Eye (tissue), 1 donor: ENCODE results near the gene EXOC4.

Source experiments
- DNase-seq: peaks from one replicate; pipeline ENCODE4 v3.0.0-alpha.2; 2015

Gene EXOC4

DNA sequence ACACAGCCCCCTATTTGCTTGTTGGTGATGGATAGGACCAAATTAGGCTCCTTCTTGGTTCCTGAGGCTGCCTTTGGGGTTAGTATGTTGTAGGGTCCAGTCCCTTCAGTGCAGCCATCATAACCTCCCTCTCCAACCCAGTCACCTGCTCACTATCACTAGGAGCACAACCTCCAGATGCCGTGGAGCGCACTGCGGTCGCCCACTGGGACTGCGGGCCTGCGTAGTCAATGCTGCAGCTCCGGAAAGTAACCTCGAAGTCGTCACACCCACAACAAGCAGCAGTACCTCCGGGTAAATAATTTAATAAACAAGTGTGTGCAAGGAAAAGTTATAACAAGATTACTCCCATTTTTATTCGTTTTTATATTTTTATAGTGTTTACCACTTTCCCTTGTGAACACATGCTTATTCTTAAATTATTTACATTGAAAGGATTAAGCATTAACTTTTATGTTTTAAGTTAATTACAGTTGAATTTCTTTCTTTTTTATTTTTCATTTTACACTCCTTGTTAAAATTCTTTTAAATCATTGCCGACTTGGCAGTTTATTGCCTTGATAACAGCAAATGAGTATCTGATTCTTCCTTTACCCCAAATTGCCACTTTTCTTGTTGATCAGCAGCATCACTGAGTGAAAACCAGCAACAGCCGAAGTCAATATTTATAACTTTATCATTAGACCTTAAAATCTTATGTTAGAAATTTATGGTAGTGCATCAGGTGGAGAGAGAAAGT lies 474.8 kb downstream of the EXOC4 start:
- no peak for DNase-seq

DNA sequence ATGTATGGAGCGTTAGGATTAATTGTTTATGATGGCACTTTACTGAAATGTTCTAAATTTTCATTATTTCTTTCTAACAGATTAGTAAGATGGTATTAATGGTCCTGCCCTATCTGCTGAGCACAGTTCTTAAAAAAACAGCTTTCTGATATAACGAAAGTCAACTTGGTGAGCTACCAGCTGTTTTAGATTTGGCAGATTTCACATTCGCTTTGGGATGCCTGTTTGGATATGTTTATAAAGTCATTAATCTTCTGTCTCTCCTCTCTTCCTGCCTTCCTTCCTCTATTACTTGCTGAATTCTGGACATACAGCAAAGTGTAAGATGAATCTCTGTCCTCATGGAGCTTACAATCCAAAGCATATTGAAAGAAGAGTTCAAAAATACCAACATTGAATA lies 477.5 kb downstream of the EXOC4 start:
- no peak for DNase-seq

DNA sequence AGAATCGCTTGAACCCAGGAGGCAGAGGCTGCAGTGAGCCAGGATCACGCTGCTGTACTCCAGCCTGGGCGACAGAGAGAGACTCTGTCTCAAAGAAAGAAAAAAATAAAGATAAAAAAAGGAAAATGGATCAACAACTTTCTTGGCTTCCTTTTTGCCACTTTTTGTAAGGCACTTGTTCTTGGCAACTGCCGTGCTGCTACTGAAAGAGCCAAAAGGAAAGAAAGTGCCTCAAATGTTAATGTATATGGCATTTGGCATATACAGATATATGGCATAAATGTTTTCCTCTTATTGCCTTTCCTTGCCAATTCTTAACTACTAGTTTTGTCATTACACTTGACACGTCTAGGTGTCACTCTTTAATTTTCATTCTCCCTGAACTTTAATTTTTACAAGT lies 480.5 kb downstream of the EXOC4 start:
- no peak for DNase-seq

DNA sequence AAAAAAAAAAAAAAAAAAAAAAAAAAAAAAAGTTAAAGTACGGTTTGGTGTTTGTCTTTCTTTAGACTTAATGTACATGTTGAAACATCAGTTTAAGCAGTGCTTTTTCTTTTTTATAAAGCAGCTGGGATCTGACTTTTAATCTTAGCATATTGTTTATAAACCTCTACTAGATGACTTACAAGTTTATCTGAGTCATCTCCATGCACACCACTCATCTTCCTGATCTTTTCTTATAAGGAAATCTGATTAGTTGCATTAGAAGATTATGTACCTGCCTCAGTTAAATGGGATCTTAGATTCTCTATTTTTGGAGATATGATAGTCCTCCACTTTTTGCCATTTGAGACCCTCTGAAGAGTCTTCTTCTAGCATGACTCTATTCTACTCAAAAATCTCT lies 482.3 kb downstream of the EXOC4 start:
- DNase-seq = no peak

DNA sequence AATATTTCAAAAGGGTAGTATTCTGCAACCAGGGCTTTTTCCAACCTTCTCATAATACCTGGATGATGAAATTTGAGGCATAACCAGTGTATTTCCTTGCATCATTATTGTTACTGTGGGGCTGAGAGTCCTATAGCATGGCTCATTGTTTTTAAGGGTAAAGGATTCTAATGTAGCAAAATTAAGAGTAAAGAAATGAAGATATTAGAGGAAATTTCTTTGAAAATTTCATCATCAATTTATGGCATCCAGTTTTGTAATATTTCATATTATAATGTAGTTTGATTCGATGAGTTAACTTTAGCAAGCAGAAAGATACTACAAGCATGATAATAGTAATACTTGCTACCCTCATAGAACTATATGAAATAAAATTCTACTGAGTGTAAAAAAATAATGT lies 486.9 kb downstream of the EXOC4 start:
- no peak for DNase-seq

DNA sequence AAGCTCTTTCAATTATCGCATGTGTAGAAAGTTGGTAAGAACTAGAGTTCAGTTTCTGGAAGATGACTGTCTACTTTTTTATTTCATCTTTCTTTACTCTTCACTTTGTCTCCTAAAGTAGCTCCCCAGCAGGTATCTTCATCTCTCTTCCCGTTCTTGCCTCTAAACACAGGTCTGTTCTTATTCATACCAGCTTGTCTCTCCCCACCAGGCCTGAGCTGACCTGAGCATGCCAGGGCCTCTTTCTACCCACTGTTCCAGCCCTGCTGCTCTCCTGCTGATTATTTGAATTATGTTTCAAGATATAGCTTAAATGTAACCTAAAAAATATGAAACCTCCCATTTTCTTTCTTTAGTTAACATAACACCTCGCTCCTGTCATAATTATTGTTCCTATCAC lies 488.2 kb downstream of the EXOC4 start:
- DNase-seq = no peak

DNA sequence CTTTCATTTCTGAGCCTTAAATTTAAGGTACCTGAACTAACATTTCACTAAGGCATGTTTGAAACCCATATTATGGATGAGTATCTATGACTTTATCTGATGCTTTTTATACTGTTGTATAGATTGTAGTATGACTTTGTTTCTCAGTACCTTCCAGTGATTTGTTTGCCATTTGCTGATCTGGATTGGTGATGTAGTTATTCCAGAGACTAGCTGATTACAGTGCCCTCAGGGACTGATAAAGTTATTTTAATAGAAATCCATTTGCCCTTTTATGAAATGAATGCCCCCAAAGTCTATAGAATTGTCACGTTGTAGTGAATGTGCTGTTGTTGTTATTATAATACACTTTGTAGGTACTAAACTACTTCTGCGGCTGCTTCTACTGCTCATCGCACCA lies 488.8 kb downstream of the EXOC4 start:
- no peak for DNase-seq

DNA sequence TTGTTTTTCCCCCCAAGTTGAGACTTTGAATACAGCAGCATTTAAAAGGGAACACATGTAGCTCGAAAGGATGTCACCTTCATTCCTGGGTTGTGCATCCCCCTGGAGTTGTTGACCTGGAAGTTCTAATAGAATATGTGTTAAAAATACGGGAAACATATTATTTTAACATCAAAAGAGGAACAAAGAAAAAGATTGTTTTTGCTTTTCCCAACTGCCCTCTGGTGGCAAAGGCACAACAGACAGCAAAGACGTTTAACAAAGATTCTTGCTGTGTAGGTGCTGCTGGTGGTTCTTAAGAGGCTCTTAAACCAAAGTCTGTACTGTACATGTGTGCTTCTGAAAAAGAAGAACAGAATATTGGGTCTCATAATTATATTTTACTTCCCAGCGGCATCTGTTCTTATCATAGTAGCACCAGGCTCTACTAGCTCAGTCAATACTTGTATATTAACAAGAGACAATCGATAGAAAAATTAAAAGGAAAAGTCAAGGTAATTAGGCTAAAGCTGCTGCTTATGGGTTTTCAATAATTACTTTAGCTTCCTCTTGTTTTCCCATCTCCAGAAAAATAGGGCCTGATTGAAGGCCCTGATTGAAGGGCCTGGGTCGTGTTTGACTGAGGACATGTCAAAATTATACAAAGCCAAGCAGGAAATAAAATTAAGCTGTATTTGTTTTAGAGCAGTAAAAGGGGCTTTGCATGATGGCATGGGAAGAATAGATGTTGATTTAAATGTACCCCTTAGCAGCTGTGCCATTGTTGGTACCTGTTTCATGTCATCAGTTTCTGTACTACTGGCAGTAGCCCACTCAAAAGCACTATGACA lies 490.0 kb downstream of the EXOC4 start:
- DNase-seq = peak; percentile 38

DNA sequence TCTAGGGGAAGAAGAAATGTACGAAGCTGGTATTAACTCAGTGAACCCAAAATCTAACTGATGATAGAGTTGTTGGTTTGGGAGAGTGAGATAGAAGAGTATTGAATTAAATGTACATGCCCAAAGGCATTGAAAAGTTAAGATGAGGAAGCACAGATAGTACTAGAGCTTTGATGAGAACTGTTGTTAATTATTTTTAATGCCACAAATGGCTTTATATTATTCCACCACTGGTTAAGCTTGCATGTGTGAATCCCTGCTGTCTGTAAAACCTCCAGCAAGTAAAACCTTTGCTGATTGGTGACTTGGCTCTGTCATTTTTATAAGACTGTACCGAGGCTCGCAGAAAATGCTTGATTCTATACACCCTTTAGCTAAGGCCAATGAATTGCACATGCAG lies 491.6 kb downstream of the EXOC4 start:
- DNase-seq = no peak

DNA sequence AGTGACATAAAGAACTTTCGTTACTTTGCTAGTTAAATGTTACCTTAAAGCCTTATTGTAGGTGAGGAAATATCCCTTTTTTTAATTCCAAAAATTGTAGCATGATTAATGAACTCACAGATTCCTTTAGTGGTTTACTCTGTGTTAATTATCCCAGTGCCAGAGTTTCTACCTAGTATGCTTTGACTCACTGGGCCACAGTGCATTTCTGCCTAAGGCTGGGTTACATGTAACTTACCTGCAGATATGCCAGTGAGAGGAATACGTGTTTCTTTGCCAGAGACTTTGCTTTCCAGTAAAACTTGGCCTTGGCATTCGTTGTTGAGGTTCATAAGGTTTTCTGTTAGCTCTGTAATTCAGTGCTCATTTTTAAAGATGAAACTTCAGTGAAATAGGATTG lies 493.4 kb downstream of the EXOC4 start:
- DNase-seq = no peak

DNA sequence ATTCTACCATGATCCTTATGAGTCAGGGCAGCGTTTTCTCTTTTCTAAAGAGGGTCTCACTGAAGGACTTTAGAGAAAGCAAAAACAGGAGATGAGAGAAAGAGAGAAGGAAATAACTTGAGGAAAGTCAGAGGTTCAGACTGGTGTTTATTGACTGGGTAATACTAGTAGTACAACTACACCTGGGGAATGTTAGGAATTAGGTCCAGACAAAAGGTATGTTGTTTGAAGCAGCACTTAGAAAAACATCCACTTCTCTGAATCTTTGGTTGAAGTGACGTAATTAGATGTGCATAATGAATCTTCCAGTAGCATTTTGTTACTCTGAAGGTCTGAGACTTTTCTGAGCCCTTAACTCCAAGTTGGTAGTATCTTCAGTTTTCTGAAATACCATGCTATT lies 494.0 kb downstream of the EXOC4 start:
- no peak for DNase-seq

DNA sequence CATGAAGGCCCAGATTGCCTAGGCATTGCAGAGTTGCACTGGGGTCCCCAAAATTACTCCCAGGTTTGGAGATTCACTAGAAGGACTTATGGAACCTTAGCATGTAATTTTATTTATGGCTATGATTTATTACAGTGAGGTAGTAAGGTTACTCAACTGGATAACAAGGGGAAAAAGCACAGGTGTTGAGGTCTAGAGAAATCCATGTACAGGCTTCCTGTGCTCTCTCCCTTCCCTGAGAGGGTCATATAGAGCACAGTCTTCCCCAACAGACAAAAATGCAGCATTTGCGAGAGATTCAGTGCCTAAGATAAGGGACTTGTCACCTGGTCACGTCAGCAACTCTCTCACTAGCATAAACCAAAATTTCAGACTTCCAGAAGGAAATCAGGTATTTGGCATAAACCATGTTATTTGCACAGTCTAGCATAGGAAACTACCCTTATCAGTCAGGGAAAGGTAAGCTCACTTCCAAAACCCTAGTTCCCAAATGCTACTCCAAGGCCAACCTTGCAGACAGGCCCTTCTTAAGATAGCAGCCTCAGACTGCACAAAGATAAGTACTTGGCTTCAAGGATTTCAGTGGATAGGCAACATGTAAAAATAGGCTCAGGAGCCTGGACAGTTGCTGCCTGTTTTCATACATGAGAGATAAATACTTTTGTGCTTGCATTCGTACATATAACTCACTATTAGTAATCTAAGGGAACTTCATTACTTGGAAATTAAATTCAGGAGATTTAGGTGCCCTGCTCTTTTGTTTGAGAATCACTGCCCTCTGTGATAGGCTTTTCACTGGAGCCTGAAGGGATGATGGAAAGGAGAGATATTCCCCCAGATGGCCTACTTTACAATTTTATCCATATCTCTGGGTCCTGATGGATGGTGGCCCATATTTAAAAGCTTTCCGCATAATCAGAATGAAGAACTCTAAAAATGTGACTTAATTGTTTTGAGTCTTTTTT lies 495.8 kb downstream of the EXOC4 start:
- DNase-seq = no peak

DNA sequence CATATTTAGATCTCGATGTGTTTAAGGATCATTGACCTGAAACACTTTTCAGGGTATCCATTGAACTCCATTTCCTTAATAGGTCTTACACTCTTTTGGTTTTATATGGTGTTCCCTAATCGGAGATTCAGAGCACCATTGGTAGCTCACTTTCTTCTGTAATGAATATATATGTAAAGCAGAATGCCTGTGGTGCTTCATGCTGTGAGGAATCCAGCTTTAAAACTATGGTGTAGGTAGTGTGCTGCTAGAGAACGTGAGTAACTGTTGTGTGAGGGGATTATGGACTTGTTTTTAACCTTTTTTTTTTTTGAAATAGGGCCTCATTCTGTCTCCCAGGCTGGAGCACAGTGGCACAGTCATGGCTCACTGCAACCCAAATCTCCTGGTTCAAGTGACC lies 497.4 kb downstream of the EXOC4 start:
- DNase-seq = no peak

DNA sequence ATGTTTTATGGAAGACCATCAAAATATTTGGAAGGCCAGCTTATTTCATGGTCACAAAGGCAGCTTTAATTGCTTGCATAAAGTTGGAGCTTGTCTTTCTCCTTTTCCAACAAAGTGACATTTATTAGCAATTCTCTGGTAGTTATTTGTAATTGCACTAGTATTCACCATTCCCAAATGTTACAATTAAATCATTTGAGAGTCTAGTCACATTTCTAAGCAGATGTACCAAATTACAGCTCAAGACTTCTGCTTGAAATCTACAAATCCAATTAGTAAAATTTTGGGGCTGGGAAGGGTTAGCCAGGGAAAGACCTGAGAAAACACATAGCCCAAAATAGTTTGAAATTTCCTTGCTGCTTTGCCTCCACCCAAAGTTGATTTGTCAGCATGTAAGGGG lies 498.2 kb downstream of the EXOC4 start:
- no peak for DNase-seq

DNA sequence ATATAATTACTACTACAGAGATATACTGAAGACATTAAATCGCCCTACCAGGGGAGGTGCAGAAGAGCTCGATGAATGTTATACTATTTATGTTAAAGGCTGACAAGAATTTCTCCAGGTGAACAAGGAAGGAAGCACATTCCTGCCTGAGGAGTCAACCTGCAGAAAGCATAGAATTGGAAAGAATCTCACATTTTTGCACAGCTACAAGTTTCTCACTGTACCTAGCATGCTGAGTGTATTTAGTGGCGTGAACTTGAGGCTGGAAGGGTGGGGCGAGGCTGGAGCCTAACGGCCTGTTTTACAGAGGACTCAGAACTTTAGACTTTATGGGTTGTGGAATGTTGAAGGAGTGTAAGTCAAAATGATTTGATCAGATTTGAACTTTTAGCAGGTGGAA lies 500.6 kb downstream of the EXOC4 start:
- no peak for DNase-seq

DNA sequence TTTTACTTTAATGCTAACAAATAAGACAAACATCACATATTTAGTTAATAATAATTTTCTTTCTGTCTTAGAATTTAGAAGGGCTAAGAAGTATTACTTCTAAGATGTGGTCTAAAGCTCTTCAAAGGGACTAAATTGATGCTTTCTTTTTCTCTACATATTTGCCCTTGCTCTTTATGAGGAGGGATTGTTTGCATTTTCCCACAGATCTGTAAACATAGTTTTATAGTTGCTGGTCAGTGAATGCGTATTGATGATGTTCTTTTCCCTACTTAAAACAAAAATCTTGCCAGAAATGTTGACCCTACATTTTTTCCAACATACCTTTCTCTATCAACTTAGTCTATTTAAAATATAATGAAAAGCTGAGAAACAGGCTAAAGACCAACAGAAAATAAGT lies 501.8 kb downstream of the EXOC4 start:
- no peak for DNase-seq

DNA sequence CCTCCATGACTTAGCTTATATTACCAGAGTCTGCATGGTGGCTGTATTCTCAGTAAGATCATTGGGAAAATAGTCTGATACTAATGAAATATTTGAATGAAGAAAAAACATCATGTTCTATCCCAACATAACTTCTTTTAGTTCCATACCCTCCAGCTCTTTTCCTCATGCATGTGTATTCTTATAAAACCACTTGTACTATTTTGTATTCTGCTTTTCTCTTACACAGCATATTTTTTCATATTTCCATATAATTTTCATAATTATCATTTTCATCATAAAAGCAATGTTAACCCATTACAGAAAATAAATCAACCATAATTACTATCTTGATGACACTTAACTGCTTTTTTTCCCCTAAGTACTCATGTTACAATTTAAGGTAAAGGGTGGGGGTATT lies 503.0 kb downstream of the EXOC4 start:
- DNase-seq = no peak

DNA sequence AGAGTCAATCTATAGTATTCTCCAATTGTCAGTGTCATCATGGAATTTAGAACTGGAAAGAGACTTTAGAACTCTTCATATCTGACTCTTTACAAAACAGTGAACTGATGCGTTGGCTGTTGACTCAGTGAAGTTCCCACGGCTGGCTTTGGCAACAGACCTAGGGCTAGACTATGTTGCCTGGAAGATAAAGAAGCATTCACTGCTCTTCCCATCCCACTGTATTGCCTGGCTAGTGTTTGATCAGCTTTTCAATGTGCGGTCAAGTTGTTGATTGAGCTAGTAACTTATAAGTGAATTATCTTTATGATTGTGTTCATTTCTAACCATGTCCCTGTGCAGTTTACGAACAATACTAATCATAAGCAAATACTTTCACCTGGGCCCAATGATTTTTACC lies 508.6 kb downstream of the EXOC4 start:
- DNase-seq = no peak

DNA sequence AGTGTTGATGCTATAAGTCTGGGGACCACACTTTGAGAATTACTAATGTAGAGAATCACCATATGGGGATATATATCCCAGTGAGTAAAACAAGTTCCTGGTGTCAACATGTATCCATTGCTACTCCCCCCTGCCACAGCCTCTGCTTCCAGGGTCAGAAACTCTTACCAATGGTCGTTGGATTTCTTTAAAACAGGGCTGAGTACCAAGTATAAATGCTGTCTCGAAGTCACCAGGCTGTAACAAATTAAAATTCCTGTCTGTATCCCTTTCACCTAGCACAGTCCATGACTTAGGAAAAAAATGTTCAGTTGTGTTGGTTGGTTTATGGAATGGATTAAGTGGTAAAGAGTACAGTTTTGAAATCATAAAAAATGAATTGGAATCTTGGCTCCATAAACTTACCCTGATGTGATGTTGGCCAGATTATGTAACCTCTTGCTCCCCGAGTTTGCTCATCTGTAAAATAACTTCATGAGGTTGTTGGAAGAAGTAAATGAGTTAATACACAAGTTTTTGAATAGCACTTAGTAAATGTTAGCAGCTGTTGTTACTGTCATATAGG lies 510.3 kb downstream of the EXOC4 start:
- DNase-seq = no peak

DNA sequence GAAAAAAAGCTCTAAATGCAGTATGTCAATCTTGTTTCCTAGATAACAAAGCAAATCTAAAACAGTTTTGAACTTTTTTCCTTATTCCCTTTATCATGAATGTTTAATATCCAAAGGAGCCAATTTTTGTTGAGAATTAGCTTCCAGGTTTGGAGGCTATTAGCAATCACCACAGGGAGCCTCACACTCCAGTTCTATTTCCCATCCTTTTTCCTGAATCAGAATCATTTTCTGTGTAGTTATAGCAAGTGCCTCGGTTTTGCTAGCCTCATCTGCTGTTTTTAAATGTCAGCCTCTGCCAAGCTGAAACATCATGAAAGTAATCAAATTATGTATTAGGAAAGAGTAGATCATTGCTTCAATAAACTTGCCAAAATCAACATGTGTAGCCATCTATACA lies 516.8 kb downstream of the EXOC4 start:
- DNase-seq = no peak

DNA sequence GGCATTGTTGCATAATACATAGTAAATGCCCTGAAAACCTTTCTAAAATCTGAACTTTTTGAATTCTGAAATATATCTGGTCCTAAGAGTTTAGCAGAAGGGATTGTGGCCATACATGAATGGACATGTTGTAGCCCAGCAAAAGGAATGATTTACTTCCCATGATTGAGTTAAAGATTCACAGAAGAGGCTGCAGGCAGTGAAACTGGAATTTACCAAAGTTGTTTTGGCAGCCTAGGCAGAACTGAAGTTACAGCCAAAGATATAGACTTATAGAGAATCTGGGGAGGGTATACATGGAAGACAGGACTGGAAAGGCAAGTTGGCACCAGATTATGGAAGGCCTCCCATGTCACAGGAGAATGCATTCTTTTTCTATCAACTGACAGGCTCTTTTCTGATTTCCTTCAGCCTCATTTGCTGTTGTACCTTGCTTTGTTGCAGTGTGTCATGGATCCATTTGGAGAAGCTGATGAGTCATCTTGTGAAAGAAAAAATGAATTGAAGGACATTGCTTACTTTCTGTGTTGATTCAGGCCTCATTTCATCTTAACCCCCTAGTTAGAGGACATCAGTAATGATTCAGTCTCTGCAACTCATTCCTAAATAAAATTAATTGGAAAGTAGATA lies 518.1 kb downstream of the EXOC4 start:
- peak; percentile 59 for DNase-seq

DNA sequence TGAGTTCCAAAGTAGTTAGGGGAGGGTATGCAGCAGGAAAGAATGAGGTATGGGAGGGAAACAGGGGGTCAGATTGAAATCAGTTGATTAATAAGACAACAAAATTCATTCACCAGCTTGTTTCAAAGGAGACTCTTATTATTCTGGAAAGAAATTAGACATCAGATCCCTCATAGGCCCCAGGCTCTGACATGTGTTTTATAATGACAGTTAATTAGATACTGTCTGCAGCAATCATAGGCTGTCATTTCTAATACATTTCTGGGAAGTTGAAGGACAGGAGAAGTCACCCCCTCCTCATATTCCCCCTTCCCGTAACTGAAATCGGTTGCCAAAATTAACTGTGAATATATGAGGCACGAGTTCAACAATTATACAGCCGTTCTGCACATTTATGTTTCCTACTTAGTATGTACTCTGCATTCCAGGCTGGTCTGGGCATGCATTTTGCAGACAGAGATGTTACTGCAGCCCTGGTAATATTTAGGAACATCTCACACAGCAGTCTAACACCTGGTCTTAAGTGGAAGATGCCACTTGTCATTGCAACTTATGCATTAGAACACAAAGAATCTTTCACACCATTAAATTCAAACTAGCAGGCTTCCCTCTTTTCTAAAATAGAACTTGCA lies 519.0 kb downstream of the EXOC4 start:
- peak; percentile 80 for DNase-seq
